Endothelial cell of umbilical vein (primary cell): ENCODE data around the gene PTGES3L. TPM values are rescaled to one million over a fixed set of nuclear protein-coding genes. Genes with fewer than 3 reads are reported as not detected.

Experiments
- BruUV-seq: library from RNA; stranded (reverse); fragments of 400-500 nt; replicated peaks from 2 replicates; lab custom pipeline; 2021; lab: Mats Ljungman, UMichigan
- CTCF ChIA-PET: fragments of 300-600, 350-600 bp; sonication (Branson Sonifier 250); formaldehyde crosslinking; loops from one replicate; lab custom pipeline; 2021; ENCODE audit warnings: antibody characterized with exemption, inconsistent platforms; lab: Charles Lee
- POLR2A ChIA-PET: fragments of 300-600, 350-600 bp; sonication (Branson Sonifier 250); formaldehyde crosslinking; loops from one replicate; lab custom pipeline; 2021; ENCODE audit warnings: antibody characterized with exemption, inconsistent platforms; lab: Charles Lee
- DNase-seq: peaks from one replicate; pipeline ENCODE4 v3.0.0-alpha.2; 2011; ENCODE audit warnings: low read depth, low spot score
- FAIRE-seq: peaks from 2 replicates; lab custom pipeline; 2011; peaks lifted over from hg19 to GRCh38; lab: Jason Lieb, UNC
- H2AFZ ChIP-seq: 2 replicates; pipeline ENCODE4 v1.6.0; 2012; ENCODE audit warnings: low read depth, low read length, control low read depth, inconsistent platforms
- H3K27ac ChIP-seq: 2 replicates; pipeline ENCODE4 v1.5.1; 2011; ENCODE audit warnings: low read depth, mild to moderate bottlenecking, control low read depth, low read length, moderate library complexity; ENCODE audit not compliant: insufficient read depth
- H3K27me3 ChIP-seq, 2 experiments: 2 replicates each; pipeline versions ENCODE4 v1.6.0 to v1.6.1; 2011; ENCODE audit warnings: low read length in 2 of 2, mixed read lengths in 1 of 2; ENCODE audit not compliant: control insufficient read depth in 2 of 2, insufficient read depth in 2 of 2
- H3K36me3 ChIP-seq, 2 experiments: 2 replicates in 1 of 2; 3 replicates in 1 of 2; pipeline ENCODE4 v1.5.1; 2011; ENCODE audit warnings: low read length in 2 of 2, mild to moderate bottlenecking in 1 of 2, moderate library complexity in 1 of 2; ENCODE audit not compliant: control insufficient read depth in 2 of 2, insufficient read depth in 2 of 2; ENCODE audit errors: extremely low read depth in 1 of 2
- H3K4me1 ChIP-seq: 3 replicates; pipeline ENCODE4 v1.5.1; 2011; ENCODE audit warnings: mild to moderate bottlenecking, low read length; ENCODE audit not compliant: control insufficient read depth, insufficient read depth; ENCODE audit errors: extremely low read depth
- H3K4me2 ChIP-seq: 2 replicates; pipeline ENCODE4 v1.6.1; 2011; ENCODE audit warnings: low read length, control low read depth, mixed read lengths; ENCODE audit not compliant: insufficient read depth
- H3K4me3 ChIP-seq, 3 experiments: fragments of 200-600 bp in 1 of 3; sonication (generic), shearing (Covaris generic) in 1 of 3; replicated peaks in 1 of 3; 2 replicates each; pipeline ENCODE4 v1.5.1; 2011 to 2016; ENCODE audit warnings: control low read depth in 3 of 3, low read length in 3 of 3, mild to moderate bottlenecking in 2 of 3, inconsistent platforms in 1 of 3, low read depth in 1 of 3, moderate library complexity in 1 of 3; ENCODE audit not compliant: insufficient read depth in 1 of 3
- H3K79me2 ChIP-seq: 2 replicates; pipeline ENCODE4 v1.6.0; 2012; ENCODE audit warnings: low read length, inconsistent platforms; ENCODE audit not compliant: control insufficient read depth, insufficient read depth
- H3K9ac ChIP-seq: replicated peaks from 2 replicates; pipeline ENCODE3; 2011; ENCODE audit warnings: low read length, control low read depth; ENCODE audit not compliant: insufficient read depth; ENCODE audit errors: extremely low read depth
- H3K9me1 ChIP-seq: replicated peaks from 3 replicates; pipeline ENCODE4 v1.6.0; 2011; ENCODE audit warnings: mild to moderate bottlenecking, low read length; ENCODE audit not compliant: control insufficient read depth, insufficient read depth; ENCODE audit errors: extremely low read depth
- H3K9me3 ChIP-seq: replicated peaks from 2 replicates; pipeline ENCODE4 v1.5.1; 2012; ENCODE audit warnings: low read length, inconsistent platforms; ENCODE audit not compliant: control insufficient read depth, insufficient read depth
- H4K20me1 ChIP-seq: replicated peaks from 2 replicates; pipeline ENCODE3; 2011; ENCODE audit warnings: mild to moderate bottlenecking, low read length; ENCODE audit not compliant: control insufficient read depth, insufficient read depth; ENCODE audit errors: extremely low read depth
- EZH2 ChIP-seq: IDR thresholded peaks from 2 replicates; pipeline ENCODE4 v1.6.1; 2012; ENCODE audit warnings: borderline replicate concordance, low read depth, mild to moderate bottlenecking, moderate library complexity, low read length, inconsistent platforms; ENCODE audit not compliant: severe bottlenecking
- FOS ChIP-seq: IDR thresholded peaks from 2 replicates; pipeline ENCODE4 v1.6.1; 2011; ENCODE audit warnings: mild to moderate bottlenecking, low read length, moderate library complexity, borderline replicate concordance; ENCODE audit not compliant: insufficient read depth
- GATA2 ChIP-seq: IDR thresholded peaks from 2 replicates; pipeline ENCODE4 v1.7.0; 2011; ENCODE audit warnings: low read depth, mild to moderate bottlenecking, moderate library complexity, mixed read lengths, low read length; ENCODE audit not compliant: insufficient read length, insufficient read depth
- JUN ChIP-seq: IDR thresholded peaks from 2 replicates; pipeline ENCODE4 v1.6.1; 2011; ENCODE audit warnings: borderline replicate concordance, low read depth; ENCODE audit not compliant: insufficient read length, insufficient read depth
- MAX ChIP-seq: IDR thresholded peaks from 2 replicates; pipeline ENCODE4 v1.6.1; 2011; ENCODE audit not compliant: insufficient read depth, insufficient read length
- MYC ChIP-seq: IDR thresholded peaks from one replicate; pipeline ENCODE4 v1.6.1; 2011; ENCODE audit warnings: mild to moderate bottlenecking, low read depth, low read length
- POLR2A ChIP-seq: IDR thresholded peaks from 2 replicates; pipeline ENCODE4 v1.6.1; 2012; ENCODE audit warnings: low read depth, mild to moderate bottlenecking, control low read depth, low read length
- POLR2AphosphoS5 ChIP-seq: IDR thresholded peaks from 2 replicates; pipeline ENCODE4 v1.6.1; 2012; ENCODE audit warnings: low read depth, mild to moderate bottlenecking, control low read depth, low read length, moderate library complexity; ENCODE audit not compliant: insufficient read depth
- dilution Hi-C: fragments of 300-500 bp; cut with MboI; formaldehyde crosslinking; loops from one replicate; pipeline ENCODE4 v1.15.0; 2019; ENCODE audit warnings: low sequenced_read_pairs; ENCODE audit not compliant: extremely low pct_ligation_motif_present
- intact Hi-C: fragments of 100-400 bp; cut with micrococcal nuclease; formaldehyde crosslinking; loops from one replicate; pipeline ENCODE4 v1.10.0; 2022
- polyA plus RNA-seq, 4 experiments: library from polyadenylated mRNA; depleted of rRNA in 3 of 4; stranded (reverse) in 3 of 4; unstranded in 1 of 4; fragments of >200 nt; gene quantifications; 2 replicates each; pipeline versions ENCODE4 v1.2.1 to v1.2.3, GENCODE V29; 2011 to 2012; ENCODE audit warnings: missing spikeins in 1 of 4
- total RNA-seq: library from RNA; stranded (reverse); gene quantifications from 2 replicates; pipeline ENCODE4 v1.2.3, GENCODE V29; 2021
- TF ChIP-seq, protein P1 (sequence below), 2 donors: IDR thresholded peaks; 1 replicate in 1 of 2; 2 replicates in 1 of 2; pipeline ENCODE4 v1.5.1; 2011; ENCODE audit warnings: low read length in 2 of 2, mild to moderate bottlenecking in 2 of 2, moderate library complexity in 2 of 2, control low read depth in 1 of 2, inconsistent platforms in 1 of 2, low read depth in 1 of 2; ENCODE audit not compliant: insufficient read depth in 1 of 2; ENCODE audit errors: extremely low read depth in 1 of 2

Gene PTGES3L
- total and polyA plus RNA-seq, 2 donors (not counting 3 experiments of a cell fraction or from before 2014, with no cell fraction given), result 0.23 TPM; not detected in 1

DNA sequence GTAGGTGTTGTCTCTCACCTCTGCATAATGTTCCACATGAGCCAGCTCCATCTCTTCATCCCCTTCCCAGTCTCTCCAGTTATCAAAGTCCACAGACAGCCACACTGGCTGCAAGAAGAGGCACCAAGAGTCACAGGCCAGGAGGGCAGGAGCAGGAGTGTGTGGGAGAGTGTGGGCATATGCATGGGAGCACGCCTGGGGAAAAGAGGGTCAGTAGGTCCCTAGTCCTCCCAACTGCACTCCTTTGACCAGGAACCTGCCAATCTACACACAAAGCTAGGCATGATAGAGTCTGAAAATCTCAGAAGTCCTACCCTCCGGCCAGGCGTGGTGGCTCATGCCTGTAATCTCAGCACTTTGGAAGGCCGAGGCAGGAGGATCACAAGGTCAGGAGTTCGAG lies 8.3 kb downstream of the PTGES3L start:
- no TSS peak for BruUV-seq
- ChIA-PET POLR2A (no interaction called here), CTCF (interaction anchor here (0.7 kb wide), 1 partner anchor 138 kb away, joined by 3 read pairs; no protein-coding TSS in a partner anchor)
- H3K9me3 ChIP-seq, result no peaks in the 10 kb centered on the region
- dilution Hi-C loops (no loop called here), intact Hi-C loops (no loop called here)
- TF ChIP-seq FOS (no peak), MAX (no peak), JUN (no peak), POLR2AphosphoS5 (no peak), EZH2 (no peak), GATA2 (no peak), MYC (no peak), POLR2A (no peak)
- TF ChIP-seq, protein P1, sequence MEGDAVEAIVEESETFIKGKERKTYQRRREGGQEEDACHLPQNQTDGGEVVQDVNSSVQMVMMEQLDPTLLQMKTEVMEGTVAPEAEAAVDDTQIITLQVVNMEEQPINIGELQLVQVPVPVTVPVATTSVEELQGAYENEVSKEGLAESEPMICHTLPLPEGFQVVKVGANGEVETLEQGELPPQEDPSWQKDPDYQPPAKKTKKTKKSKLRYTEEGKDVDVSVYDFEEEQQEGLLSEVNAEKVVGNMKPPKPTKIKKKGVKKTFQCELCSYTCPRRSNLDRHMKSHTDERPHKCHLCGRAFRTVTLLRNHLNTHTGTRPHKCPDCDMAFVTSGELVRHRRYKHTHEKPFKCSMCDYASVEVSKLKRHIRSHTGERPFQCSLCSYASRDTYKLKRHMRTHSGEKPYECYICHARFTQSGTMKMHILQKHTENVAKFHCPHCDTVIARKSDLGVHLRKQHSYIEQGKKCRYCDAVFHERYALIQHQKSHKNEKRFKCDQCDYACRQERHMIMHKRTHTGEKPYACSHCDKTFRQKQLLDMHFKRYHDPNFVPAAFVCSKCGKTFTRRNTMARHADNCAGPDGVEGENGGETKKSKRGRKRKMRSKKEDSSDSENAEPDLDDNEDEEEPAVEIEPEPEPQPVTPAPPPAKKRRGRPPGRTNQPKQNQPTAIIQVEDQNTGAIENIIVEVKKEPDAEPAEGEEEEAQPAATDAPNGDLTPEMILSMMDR (IDR thresholded peaks at IDR 0.05; ENCODE audit: extremely low read depth in 1 of 2, insufficient read depth in 1 of 2, low read depth in 1 of 2, low read length in 2 of 2), result no peak
- H3K27ac ChIP-seq, result no peak overlapping the region
- no peaks in the 10 kb centered on the region for H3K4me1 ChIP-seq
- no peak for DNase-seq
- FAIRE-seq, result no peak
- no peak overlapping the region for H3K9ac ChIP-seq
- H3K36me3 ChIP-seq, result no peaks in the 10 kb centered on the region
- no peaks in the 10 kb centered on the region for H4K20me1 ChIP-seq
- H2AFZ ChIP-seq, result no peak overlapping the region
- H3K79me2 ChIP-seq, result no peaks in the 10 kb centered on the region
- H3K4me2 ChIP-seq, result no peak overlapping the region
- peaks cover 2% of the 10 kb centered on the region in 2 experiments for H3K27me3 ChIP-seq
- H3K9me1 ChIP-seq, result no peaks in the 10 kb centered on the region
- H3K4me3 ChIP-seq, result no peak overlapping the region
